Omental fat pad (tissue), 4 donors: ENCODE data around the gene TUT4. TPM values are rescaled to one million over a fixed set of nuclear protein-coding genes. Genes with fewer than 3 reads are reported as not detected.

ENCODE experiments used
- ATAC-seq: fragments of 150-250 bp; one replicate; pipeline ENCODE4 v1.9.1; 2016; ENCODE audit warnings: mild to moderate bottlenecking, moderate library complexity; ENCODE audit not compliant: low FRiP score
- DNase-seq: peaks from one replicate; pipeline ENCODE4 v3.0.0-alpha.2; 2019; ENCODE audit warnings: low spot score
- CTCF ChIP-seq, 3 donors: fragments of 450-650 bp; IDR thresholded peaks; one replicate each; pipeline ENCODE4 v1.5.1; 2016 to 2017; ENCODE audit warnings: antibody characterized with exemption in 3 of 3, mild to moderate bottlenecking in 3 of 3, moderate library complexity in 2 of 3
- total RNA-seq, 4 donors: library from RNA; depleted of rRNA; stranded (reverse); fragments of >200 nt; gene quantifications; one replicate each; pipeline ENCODE4 v1.1.0, GENCODE V29; 2016

TUT4 gene
- total RNA-seq, 4 donors from 2014 or later = 26.2 to 56.4 (median 42.4) TPM

- DNase-seq = no peak
- ATAC-seq = no peak
- TF ChIP-seq CTCF (IDR thresholded peaks at IDR 0.05) = no peak
Measured at GRCh38 chr1:52523376-52523775, 29.5 kb downstream of the TUT4 start.

- no peak for TF ChIP-seq CTCF (IDR thresholded peaks at IDR 0.05)
- no peak for ATAC-seq
- no peak for DNase-seq
Measured at GRCh38 chr1:52520148-52520547, 32.7 kb downstream of the TUT4 start.

- no peak for TF ChIP-seq CTCF (IDR thresholded peaks at IDR 0.05)
- no peak for DNase-seq
- ATAC-seq = no peak
Measured at GRCh38 chr1:52518962-52519361, 33.9 kb downstream of the TUT4 start.

- ATAC-seq (no peak), DNase-seq (no peak)
- no peak for TF ChIP-seq CTCF (IDR thresholded peaks at IDR 0.05)
Measured at GRCh38 chr1:52511851-52512615, 40.9 kb downstream of the TUT4 start.

GRCh38 chr1:52511439-52511838, 41.5 kb downstream of the TUT4 start:
- no peak for TF ChIP-seq CTCF (IDR thresholded peaks at IDR 0.05)
- ATAC-seq = no peak
- no peak for DNase-seq

- no peak for TF ChIP-seq CTCF (IDR thresholded peaks at IDR 0.05)
- ATAC-seq (no peak), DNase-seq (no peak)
Measured at GRCh38 chr1:52506920-52507546, 45.9 kb downstream of the TUT4 start.

GRCh38 chr1:52506349-52506748, 46.5 kb downstream of the TUT4 start:
- TF ChIP-seq CTCF (IDR thresholded peaks at IDR 0.05) = no peak
- no peak for ATAC-seq

More at GRCh38 chr1:52506349-52506748, 46.5 kb downstream of the TUT4 start:
- DNase-seq = no peak
